ENCODE results near the gene SDK2. TPM values are rescaled to one million over a fixed set of nuclear protein-coding genes. Genes with fewer than 3 reads are reported as not detected.

Gene SDK2
- total RNA-seq, 1 experiment from 2014 or later = 0.67 TPM

- H3K9me3 ChIP-seq (ENCODE audit: low read depth, low read length, poor library complexity, severe bottlenecking) = no peaks in the 10 kb centered on the region
- no peak for TF ChIP-seq EZH2 (IDR thresholded peaks at IDR 0.05; ENCODE audit: borderline replicate concordance, low read depth, low read length, poor library complexity, severe bottlenecking)
- TF ChIP-seq, protein P1, sequence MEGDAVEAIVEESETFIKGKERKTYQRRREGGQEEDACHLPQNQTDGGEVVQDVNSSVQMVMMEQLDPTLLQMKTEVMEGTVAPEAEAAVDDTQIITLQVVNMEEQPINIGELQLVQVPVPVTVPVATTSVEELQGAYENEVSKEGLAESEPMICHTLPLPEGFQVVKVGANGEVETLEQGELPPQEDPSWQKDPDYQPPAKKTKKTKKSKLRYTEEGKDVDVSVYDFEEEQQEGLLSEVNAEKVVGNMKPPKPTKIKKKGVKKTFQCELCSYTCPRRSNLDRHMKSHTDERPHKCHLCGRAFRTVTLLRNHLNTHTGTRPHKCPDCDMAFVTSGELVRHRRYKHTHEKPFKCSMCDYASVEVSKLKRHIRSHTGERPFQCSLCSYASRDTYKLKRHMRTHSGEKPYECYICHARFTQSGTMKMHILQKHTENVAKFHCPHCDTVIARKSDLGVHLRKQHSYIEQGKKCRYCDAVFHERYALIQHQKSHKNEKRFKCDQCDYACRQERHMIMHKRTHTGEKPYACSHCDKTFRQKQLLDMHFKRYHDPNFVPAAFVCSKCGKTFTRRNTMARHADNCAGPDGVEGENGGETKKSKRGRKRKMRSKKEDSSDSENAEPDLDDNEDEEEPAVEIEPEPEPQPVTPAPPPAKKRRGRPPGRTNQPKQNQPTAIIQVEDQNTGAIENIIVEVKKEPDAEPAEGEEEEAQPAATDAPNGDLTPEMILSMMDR (conservative IDR thresholded peaks at IDR 0.05; ENCODE audit: low read depth, low read length) = no peak
- H3K27me3 ChIP-seq (replicated peaks; ENCODE audit: insufficient read depth, low read depth, low read length, poor library complexity) = peaks cover 2% of the 10 kb centered on the region
- H3K36me3 ChIP-seq (ENCODE audit: insufficient read depth, low read length, poor library complexity, severe bottlenecking) = no peaks in the 10 kb centered on the region
- intact Hi-C loops (cut with micrococcal nuclease; ENCODE audit: unreplicated experiment) = no loop called here
- no peaks in the 10 kb centered on the region for H3K4me1 ChIP-seq (ENCODE audit: insufficient read depth, low read length, poor library complexity, severe bottlenecking)
- H3K4me3 ChIP-seq (ENCODE audit: low read depth, low read length, poor library complexity, severe bottlenecking) = no peak overlapping the region
- no peak overlapping the region for H3K27ac ChIP-seq (ENCODE audit: low read depth, low read length, poor library complexity, severe bottlenecking)
- no TSS peak for BruUV-seq (replicated peaks)
- DNase-seq (ENCODE audit: low spot score) = no peak
- ChIA-PET CTCF (no interaction called here), POLR2A (ENCODE audit: low non-redundant PET) (no interaction called here)
Observed at GRCh38 chr17:73625006-73625405, 19.2 kb downstream of the SDK2 start.

- Histone ChIP-seq H3K4me3 (ENCODE audit: low read depth, low read length, poor library complexity, severe bottlenecking) (no peak overlapping the region), H3K27ac (ENCODE audit: low read depth, low read length, poor library complexity, severe bottlenecking) (no peak overlapping the region), H3K4me1 (ENCODE audit: insufficient read depth, low read length, poor library complexity, severe bottlenecking) (no peaks in the 10 kb centered on the region), H3K27me3 (replicated peaks; ENCODE audit: insufficient read depth, low read depth, low read length, poor library complexity) (peaks cover 2% of the 10 kb centered on the region), H3K36me3 (ENCODE audit: insufficient read depth, low read length, poor library complexity, severe bottlenecking) (no peaks in the 10 kb centered on the region), H3K9me3 (ENCODE audit: low read depth, low read length, poor library complexity, severe bottlenecking) (no peaks in the 10 kb centered on the region)
- intact Hi-C loops (cut with micrococcal nuclease; ENCODE audit: unreplicated experiment) = no loop called here
- ChIA-PET POLR2A (ENCODE audit: low non-redundant PET) (no interaction called here), CTCF (no interaction called here)
- no TSS peak for BruUV-seq (replicated peaks)
- no peak for TF ChIP-seq EZH2 (IDR thresholded peaks at IDR 0.05; ENCODE audit: borderline replicate concordance, low read depth, low read length, poor library complexity, severe bottlenecking)
- TF ChIP-seq, protein P1 (conservative IDR thresholded peaks at IDR 0.05; ENCODE audit: low read depth, low read length) = no peak
- DNase-seq (ENCODE audit: low spot score) = no peak
Observed at GRCh38 chr17:73624496-73624988, 19.7 kb downstream of the SDK2 start.

DNA sequence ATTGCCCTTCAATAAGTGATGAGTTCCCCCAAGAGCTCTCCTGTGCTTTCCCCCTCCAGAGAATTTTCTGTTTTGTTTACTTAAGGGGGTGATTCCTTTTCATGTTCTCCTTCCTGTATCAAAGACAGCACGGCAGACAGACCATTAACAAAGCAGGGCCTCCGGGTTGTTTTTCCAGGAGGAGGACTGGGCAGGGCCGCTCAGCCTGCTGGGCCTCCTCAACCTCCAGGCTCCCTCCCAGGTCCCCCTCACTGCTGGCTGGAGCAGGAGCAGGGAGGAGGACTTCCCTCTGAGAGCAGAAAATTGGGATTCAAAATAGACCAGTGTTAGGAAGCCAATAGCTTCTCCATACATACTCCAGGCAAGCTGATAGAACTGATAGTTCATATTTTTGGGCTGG, 20.4 kb downstream of the SDK2 start:
- Histone ChIP-seq H3K27me3 (replicated peaks; ENCODE audit: insufficient read depth, low read depth, low read length, poor library complexity) (peaks cover 2% of the 10 kb centered on the region), H3K9me3 (ENCODE audit: low read depth, low read length, poor library complexity, severe bottlenecking) (no peaks in the 10 kb centered on the region), H3K4me1 (ENCODE audit: insufficient read depth, low read length, poor library complexity, severe bottlenecking) (no peaks in the 10 kb centered on the region), H3K4me3 (ENCODE audit: low read depth, low read length, poor library complexity, severe bottlenecking) (no peak overlapping the region), H3K27ac (ENCODE audit: low read depth, low read length, poor library complexity, severe bottlenecking) (no peak overlapping the region), H3K36me3 (ENCODE audit: insufficient read depth, low read length, poor library complexity, severe bottlenecking) (no peaks in the 10 kb centered on the region)
- BruUV-seq (replicated peaks) = no TSS peak
- CTCF ChIA-PET = no interaction called here
- TF ChIP-seq, protein P1 (conservative IDR thresholded peaks at IDR 0.05; ENCODE audit: low read depth, low read length) = no peak
- no peak for TF ChIP-seq EZH2 (IDR thresholded peaks at IDR 0.05; ENCODE audit: borderline replicate concordance, low read depth, low read length, poor library complexity, severe bottlenecking)
- POLR2A ChIA-PET (ENCODE audit: low non-redundant PET) = no interaction called here
- no peak for DNase-seq (ENCODE audit: low spot score)
- intact Hi-C loops (cut with micrococcal nuclease; ENCODE audit: unreplicated experiment) = no loop called here
